ENCODE measurements around the gene ORM1.

ORM1 gene

DNA sequence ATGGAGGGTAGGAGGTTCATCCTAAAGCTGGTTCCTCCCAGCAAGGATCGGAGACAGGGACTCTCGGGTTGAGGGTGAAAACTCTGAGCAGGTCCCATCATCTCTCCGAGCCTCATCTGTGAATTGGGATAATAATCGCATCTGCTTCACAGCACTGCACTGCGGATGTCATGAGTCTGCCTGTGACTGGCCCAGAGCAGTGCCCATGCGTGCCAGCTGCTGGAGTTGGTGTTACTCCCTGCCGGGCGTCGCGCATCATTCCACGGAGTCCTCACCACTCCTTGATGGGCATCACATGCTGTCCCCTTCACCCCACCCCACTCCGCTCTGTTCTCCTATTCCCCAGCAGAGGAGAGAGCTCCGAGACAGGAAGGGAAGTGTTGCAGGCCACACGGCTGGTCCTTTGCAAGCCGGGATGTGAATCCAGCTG lies 35.1 kb upstream of the ORM1 start:
- no peak for FAIRE-seq

DNA sequence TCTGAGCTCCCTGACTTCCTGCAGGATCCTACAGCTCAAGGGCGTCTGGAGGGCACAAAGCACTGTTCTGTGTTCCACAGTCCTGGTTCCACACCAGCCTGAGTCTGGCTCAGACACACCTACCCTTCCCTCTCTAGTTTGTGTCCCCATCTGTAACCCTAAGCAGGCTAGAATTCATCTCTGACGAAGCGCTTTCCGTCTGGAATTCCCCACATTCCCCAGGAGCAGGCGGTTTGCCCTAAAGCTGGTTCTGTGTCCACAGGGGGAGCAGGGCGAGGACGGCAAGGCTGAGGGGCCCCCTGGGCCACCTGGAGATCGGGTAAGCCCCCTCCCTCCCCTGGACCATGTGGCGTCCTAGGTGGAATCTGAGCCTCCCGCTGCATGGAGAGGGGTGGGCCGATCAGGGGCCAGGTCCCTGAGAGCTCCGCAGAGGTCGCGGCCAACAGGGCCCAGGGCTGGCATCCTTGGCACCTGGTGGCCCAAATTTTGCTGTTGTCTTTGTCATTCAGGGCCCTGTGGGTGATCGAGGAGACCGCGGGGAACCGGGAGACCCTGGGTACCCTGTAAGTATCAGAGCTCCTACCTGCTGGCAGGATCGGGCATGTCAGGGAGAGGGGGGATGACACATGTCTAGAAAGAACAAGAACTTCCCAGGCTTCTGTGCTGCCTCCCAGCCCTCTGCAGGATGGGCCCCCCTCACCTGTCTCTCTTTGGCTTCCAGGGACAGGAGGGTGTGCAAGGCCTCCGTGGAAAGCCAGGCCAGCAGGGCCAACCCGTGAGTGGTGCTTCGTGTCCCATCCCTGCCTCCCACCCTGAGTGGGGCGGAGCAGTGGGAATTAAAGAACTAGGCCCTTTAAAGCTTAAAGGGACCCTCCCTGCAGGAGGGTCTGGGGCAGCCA lies 34.5 kb upstream of the ORM1 start:
- FAIRE-seq, result no peak

DNA sequence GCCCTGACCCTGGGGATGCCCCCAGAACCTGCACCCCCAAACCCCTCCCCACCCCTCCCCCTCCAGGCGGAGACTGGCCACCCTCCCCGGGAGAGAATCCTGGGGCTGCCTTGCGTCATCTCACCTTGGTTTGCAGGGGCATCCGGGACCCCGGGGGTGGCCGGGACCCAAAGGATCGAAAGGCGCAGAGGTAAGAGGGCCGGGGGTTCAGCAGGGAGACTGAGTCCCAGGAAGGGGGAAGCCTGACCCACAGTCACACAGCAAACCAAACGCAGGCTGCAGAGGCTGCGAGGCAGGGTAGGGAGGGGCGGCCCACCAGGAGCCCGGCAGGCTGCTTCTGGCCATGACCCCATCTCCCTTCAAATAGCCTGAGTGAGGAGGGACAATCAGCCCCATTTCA lies 33.8 kb upstream of the ORM1 start:
- no peak for FAIRE-seq

DNA sequence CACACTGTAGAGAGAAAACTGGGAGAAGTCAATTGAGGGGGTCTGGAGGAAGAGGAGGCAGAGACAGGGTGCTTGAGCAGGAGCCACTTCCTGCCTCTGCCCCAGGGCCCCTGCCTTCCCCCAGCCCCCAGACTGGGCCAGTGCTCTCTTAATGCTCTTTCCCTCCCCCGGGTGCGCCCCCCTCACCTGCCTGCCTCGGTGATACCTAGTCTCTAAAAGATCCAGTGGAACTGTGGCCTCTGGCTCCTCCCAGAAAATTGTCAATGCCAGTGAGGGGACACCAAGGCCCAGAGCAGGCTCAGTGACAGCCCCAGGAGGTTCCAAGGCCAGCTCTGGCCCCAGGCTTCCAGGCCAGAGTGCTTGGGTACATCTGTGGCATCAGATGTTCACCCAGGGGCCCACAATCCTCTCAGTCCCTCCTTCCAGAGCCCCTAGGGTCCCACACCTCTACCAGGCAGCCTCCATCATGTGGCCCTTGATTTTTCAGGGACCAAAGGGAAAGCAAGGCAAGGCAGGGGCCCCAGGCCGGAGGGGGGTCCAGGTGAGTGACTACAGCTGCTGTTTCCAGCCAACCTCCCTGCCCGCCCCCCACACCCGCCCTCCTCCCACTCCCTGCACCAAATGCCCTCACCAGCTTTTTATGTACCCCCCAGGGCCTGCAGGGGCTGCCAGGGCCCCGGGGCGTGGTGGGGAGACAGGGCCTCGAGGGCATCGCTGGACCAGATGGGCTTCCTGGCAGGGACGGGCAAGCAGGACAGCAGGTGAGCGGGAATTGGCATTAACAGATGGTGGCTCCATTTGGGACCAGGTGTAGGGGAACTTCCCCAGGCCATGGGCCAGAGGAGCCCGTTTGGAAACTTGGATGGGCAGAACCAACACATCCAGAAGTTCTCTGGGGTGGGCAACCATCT lies 33.1 kb upstream of the ORM1 start:
- no peak for FAIRE-seq

DNA sequence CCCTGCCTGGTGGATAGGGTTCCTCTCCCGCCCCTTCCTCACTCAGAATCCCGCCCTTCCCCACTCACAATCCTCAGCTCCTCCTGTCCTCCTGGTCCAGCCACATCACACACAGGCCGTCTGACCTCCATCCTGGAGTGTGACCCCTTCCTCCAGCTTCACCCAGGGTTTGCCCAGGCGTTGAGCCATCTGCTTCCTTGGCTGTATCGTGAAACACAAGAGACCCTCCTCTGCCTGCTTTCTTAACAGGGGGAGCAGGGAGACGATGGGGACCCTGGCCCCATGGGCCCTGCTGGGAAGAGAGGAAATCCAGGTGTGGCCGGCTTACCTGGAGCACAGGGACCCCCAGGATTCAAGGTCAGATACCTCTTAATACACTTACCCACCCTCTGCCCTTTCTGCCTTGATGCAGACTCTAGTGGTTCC lies 32.3 kb upstream of the ORM1 start:
- FAIRE-seq, result no peak

DNA sequence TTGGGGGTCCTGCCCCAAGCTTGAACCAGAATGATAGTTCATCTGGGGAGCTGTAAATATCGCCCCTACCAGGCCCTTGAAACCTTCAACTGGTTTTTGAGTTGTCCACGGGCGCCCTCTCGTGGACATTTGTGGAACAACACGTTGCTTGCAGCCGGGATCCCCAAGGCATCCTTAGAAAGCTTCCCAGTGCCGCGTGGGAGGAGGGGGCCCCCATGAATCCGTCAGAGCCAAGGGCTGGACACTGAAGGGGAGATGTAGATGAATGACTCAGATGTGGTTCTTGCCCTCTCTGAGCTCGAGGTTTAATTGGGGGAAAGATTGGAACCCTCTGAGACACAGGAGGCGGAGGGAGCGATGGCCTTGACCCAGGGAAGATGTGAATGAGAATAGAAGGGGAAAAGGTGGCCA lies 31.8 kb upstream of the ORM1 start:
- no peak for FAIRE-seq

DNA sequence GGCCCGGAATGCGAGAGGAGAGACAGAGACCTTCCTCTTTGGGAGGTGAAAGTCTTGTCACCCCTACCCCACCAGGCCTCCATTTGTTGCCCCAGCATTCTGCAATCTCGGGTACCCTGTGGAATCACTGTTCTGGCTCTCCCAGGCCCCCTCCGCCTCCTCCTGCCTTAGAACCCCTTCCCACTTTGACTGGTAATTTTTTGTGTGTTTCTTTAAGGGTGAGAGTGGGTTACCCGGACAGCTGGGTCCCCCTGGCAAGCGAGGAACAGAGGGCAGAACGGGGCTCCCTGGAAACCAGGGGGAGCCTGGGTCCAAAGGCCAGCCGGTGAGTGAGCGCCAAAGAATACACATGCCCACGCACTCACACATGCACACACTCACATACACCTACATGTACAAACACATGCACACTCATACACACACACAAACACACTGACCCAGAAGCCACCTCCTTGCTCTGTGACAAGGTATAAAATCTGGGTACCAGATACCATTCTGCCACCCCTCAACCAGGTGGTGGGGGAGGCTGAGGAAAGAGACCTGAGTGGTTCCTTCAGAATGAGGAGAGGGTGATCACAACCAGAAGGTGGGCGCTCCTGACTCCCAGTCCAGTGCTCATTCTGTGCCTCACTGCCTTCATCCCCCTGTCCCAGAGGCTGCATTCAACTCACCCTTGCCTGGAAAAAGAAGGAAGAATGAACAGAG lies 30.9 kb upstream of the ORM1 start:
- no peak for FAIRE-seq

DNA sequence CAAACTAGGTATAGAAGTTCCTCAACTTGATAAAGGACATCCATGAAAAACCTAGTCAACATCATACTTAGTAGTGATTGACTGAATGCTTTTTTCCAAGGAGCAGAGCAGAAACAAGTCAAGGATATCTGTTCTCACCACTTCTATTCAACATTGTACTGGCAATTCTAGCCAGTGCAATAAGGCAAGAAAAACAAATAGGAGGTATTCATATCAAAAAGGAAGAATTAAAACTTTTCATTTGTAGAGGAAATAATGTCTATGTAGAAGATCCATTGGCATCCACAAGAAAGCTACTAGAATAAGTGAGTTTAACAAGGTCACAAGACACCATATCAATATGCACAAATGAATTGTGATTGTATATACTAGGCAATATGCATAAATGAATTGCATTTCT lies 28.2 kb upstream of the ORM1 start:
- no peak for FAIRE-seq

DNA sequence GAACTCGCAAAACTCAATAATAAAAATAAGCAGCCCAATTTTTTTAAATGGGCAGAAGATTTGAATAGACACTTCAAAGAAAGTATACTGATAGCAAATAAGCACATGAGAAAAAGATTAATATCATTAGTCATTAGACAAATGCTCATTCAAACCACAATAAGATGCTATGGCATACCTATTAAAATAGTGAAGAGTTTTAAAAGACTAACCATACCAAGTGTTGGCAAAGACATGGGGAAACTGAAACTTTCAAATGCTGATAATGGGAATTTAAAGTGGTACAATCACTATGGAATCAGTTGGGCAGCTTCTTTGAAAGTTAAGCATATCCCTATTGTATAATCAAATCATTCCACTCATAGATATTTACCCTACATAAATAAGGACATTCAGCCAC lies 26.6 kb upstream of the ORM1 start:
- no peak for FAIRE-seq

DNA sequence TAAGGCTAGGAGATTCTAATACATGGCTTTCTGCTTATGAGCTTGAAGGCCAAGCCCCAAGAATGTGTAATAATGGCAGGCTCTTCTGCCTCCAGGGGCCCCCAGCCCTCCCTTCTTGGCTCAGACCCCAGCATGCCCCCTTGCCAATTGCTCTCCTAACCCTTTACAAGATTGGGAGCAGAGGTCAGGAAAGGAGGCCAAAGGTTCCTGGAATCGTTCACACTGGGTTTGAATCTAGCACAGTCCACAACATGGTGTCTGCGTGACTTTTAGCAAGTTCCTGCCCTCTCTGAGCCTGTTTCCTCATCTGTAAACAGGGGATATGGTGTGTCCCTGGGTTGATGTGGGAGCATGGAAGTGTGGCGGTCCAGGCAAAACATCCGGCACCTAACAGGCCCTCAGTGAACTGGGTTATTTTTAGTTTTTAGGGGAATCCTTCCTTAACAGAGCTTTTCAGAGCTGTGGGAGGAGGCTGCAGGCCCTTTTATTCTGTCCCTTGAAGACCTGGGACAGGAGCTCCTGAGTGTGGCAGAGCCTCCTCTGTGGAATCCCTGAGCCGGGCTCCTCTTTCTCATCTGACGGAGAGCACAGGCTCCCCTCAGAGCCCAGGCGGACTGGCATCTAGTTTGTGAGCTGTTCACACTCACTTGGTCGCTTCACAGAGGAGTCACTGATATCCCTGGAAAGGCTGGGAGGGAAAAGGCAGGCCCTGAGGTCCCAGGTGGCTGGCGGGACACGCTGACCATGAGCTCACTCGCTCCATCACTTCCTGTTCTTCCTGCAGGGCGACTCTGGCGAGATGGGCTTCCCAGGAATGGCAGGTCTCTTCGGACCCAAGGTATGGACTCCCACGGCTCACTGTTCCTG lies 23.4 kb upstream of the ORM1 start:
- FAIRE-seq, result no peak

DNA sequence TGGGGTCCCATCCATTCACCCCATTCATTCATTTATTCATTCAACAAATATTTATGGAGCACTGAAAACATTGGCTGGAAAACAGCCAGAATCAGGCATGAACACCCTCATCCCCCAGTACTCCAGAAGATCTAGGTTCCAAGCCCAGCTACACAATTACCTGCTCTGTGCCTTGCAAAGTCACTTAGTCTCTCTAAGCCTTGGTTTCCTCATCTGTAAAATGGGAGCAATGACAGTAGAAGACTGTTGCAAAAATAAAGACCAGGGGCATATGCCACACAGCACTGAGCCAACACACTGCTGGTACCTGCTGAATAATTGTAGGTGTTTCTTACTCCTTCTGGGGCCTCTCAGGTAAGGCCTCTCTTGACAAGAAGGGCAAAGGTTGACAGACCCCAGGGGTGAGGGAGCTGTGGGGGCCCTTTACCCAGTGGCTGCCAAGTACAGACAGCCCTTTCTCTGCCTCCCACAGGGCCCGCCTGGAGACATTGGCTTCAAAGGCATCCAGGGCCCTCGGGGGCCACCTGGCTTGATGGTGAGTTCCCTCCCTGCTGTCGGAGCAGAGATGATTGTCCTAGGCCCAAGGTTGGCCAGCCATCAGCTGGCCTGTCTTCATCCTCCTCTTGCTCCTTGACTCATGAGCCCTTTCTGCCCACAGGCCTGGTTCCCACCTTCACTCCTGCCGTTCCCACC lies 22.6 kb upstream of the ORM1 start:
- no peak for FAIRE-seq

DNA sequence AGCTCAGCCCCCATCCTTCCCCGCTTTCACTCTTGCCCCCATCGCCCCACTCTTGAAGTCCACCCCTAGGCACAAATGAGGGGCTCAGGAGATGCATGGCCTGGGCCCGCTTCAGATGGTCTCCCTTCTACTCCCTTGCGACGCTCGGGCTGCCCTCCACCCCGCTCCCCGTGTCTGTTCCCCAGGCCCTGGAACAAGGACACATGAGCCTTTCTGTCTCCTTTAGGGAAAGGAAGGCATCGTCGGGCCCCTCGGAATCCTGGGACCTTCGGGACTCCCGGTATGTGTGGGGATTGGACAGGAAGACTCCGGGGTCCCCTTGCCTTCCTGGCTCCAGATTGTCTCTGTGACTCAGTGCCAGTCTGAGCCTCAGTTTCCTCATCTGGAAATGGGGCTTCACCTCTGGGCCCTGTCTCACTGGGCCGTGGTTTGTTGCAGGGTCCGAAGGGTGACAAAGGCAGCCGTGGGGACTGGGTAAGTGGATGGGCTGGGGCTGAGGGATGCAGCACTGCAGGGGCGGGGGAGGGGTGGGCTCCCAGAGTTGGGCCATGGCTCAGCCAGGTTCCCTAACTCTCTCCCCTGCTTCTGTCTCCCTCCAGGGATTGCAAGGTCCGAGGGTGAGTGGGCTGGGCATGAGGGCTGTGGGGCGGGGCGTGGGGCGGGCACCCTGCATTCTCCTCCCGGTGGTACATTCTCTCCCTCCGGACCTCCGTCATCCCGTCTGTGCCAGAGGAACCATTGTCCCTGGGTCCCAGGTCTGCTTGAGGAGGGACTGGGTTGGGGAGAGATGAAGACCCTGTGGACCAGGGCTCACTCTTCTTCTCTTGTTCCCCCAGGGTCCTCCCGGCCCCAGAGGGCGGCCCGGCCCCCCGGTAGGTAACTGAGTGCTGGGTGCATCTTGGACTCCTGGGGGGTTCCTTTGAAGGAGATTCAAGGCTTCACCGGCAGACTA lies 21.8 kb upstream of the ORM1 start:
- no peak for FAIRE-seq

DNA sequence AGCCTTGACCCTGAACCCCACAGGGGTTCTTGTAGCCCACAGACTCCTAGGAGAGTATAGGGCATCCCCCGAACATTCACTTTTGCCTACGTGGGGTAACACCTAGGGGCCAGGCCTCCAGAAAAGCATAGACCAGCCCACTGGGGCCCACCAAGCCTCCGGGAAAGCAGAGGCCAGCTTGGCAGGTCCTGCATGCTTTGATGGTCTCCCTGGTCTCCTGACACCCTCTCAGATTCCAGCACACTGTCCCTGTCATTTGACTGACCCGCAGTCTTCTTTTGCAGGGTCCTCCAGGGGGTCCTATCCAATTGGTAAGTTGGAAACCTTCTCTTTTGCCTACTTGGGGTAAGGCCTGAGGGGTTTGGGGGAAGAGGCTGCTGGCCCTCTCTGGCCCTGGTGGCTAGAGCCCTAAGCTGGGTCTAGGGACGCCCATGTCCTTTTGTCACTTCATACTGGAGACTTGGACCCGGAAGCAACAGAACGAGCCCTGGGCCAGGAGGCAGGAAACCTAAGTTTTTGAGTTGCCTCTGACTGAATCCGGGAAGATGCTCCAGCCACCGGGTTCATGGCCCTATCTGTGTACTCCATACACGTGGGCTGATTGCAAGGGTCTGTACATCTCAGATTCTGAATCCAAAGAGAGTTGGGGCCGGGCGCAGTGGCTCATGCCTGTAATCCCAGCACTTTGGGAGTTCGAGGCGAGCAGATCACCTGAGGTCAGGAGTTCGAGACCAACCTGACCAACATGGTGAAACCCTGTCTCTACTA lies 20.9 kb upstream of the ORM1 start:
- no peak for FAIRE-seq

DNA sequence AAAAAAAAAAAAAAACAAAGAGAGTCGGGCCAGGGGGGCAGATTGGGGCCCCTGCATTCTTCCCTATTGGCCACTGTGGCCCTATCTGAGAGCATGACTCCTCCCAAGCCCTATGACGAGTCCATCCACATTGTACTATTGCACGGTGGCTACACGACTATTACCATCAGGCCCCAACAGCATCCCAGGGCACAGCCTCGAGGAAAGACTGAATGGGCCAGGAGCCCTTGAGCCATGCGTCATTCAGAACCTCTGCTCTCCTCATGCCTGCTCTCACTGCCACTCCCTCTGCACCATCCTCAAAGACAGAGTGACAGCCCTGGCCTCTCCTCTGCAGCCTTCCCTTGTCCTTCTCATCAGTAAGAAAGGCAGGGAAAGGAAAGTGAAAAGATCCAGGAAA lies 20.2 kb upstream of the ORM1 start:
- no peak for FAIRE-seq

DNA sequence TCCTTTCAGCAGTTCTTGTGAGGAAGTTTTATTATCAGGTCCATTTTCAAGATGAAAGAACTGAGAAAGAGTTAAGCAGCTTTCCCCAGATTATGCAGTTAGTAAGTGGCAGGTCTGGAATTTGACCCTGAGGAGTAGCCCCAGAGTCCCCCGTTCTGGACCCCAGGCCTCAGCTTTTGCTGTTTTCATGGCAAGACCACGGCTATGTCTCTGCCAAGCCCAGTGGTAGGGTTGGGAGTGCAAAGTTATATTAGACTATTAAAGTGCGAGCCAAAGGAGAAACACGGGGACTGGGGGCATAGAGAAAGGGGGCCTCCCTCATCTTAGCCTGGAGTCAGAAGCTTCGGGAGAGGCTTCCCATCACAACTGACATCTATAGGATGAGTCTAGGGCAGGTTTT lies 19.3 kb upstream of the ORM1 start:
- FAIRE-seq, result no peak

DNA sequence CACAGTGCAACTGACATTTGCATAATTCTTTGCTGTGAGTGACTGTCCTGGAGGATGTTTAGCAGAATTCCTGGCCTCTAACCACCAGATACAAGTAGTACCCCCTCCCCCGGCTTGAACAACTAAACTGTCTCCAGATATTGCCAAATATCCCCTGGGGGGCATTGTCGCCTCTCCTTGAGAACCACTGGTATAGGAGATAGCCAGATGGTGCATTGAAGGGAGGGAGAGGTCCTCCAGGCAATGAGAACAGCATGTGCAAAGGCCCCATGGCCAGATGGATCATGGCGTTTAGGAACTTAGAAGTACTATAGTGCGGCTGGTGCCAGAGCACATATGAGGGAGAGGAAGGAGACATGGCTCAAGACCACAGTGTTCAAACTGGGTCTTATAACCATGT lies 18.9 kb upstream of the ORM1 start:
- no peak for FAIRE-seq

DNA sequence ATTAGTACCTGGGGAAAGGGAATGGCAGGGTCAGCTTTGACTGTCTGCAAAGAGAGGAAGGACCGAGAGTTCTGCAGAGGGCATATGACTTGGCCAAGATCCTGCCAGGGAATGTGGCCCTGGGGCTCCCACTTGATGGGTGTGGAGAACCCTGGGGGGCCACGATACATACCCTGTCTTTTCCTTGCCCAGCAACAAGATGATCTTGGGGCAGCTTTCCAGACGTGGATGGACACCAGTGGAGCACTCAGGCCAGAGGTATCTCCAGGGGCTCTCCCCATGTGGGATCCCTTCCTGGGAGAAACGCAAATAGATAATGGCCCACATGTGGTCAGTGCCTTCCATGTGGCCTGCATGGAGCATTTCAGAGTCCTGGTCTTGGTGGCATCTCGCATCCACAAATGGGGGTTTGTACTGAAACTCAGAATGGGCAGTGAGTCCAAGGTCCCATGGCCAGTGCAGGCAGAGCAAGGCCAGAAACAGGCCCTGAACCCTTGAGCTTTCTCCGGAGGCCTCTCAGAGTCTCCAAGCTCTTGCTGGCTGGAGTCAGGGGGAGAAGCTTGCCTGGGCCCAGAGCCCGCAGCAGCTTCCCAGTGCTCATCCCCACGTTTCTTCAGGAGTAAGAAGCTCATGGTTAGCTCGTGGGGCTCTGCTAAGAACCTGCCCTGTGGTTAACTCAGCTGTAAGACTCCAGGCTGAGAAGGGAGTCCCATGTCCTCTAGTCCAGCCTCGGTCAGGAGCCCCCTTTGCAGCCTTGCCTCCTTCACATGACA lies 18.3 kb upstream of the ORM1 start:
- FAIRE-seq, result no peak

DNA sequence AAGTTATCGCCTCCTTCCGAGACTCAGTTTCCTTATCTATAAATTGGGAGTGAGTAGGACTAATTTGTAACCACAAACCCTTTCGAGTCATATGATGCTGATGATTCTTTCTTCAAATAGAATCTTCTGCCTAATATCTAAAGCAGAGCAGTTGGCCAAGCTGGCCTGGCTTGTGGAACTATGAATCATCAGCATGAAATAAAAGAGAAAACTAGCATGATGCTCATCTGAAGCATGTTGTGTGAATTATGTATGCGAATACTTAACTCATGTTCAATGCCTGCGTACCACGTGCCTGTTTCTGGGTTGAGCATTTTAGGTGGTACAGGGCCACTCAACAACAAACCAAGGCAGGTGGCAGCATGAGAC lies 15.0 kb upstream of the ORM1 start:
- no peak for FAIRE-seq

All from TTC549 (cell line).